Parathyroid adenoma (tissue), 2 donors: ENCODE results near the gene WRNIP1.

Experiments used
- H2AFZ ChIP-seq: fragments of 300-600 bp; sonication (generic); one replicate; pipeline ENCODE4 v1.7.0; 2017; ENCODE audit warnings: antibody characterized with exemption, mild to moderate bottlenecking
- H3K27ac ChIP-seq: fragments of 300-600 bp; sonication (generic); one replicate; pipeline ENCODE4 v1.7.0; 2017
- H3K27me3 ChIP-seq: fragments of 300-600 bp; sonication (generic); one replicate; pipeline ENCODE4 v1.7.0; 2017; ENCODE audit warnings: low read length; ENCODE audit not compliant: control insufficient read depth, insufficient read depth
- H3K36me3 ChIP-seq: fragments of 300-600 bp; sonication (generic); one replicate; pipeline ENCODE4 v1.7.0; 2017; ENCODE audit warnings: low read length; ENCODE audit not compliant: control insufficient read depth, insufficient read depth
- H3K4me1 ChIP-seq: fragments of 300-600 bp; sonication (generic); one replicate; pipeline ENCODE4 v1.7.0; 2017; ENCODE audit warnings: control low read depth
- H3K4me2 ChIP-seq: fragments of 300-600 bp; sonication (generic); one replicate; pipeline ENCODE4 v1.7.0; 2017; ENCODE audit warnings: low read length
- H3K4me3 ChIP-seq: fragments of 300-600 bp; sonication (generic); one replicate; pipeline ENCODE4 v1.7.0; 2017; ENCODE audit warnings: low read depth, low read length
- H3K79me2 ChIP-seq: fragments of 300-600 bp; sonication (generic); one replicate; pipeline ENCODE4 v1.7.0; 2017; ENCODE audit warnings: control low read depth
- H3K9ac ChIP-seq: fragments of 300-600 bp; sonication (generic); one replicate; pipeline ENCODE4 v1.7.0; 2017; ENCODE audit warnings: mild to moderate bottlenecking
- H3K9me3 ChIP-seq: fragments of 300-600 bp; sonication (generic); one replicate; pipeline ENCODE4 v1.7.0; 2017; ENCODE audit warnings: low read length; ENCODE audit not compliant: control insufficient read depth
- TF ChIP-seq, protein P1 (sequence below): fragments of 300-600 bp; sonication (generic); IDR thresholded peaks from one replicate; pipeline ENCODE4 v1.7.0; 2017; ENCODE audit warnings: antibody characterized with exemption, mild to moderate bottlenecking
- donor health status: primary hyperparathyroidism.

WRNIP1 gene

DNA sequence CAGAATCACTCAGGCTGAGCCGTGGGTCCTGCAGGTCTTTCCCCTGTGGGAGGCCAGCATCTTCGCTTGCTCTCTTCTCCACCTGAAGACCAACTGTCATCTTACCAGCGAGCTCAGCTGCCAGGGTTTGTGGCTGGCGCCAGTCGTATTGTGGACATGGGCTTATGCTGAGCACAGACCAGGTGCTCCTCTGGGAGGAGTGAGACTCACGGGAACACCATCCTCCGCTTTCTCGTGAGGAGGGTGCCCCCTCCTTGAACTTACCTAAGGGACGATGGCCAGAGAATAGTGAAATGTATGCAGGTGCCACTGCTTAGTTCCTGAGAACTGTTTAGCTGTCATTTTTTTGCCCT, 17.1 kb downstream of the WRNIP1 start:
- Histone ChIP-seq H2AFZ (no peak overlapping the region), H3K4me1 (no peaks in the 10 kb centered on the region), H3K27me3 (no peaks in the 10 kb centered on the region), H3K9me3 (no peaks in the 10 kb centered on the region), H3K4me3 (no peak overlapping the region), H3K36me3 (no peaks in the 10 kb centered on the region), H3K4me2 (no peak overlapping the region), H3K27ac (no peak overlapping the region), H3K9ac (no peak overlapping the region), H3K79me2 (peaks cover 52% of the 10 kb centered on the region)
- TF ChIP-seq, protein P1, sequence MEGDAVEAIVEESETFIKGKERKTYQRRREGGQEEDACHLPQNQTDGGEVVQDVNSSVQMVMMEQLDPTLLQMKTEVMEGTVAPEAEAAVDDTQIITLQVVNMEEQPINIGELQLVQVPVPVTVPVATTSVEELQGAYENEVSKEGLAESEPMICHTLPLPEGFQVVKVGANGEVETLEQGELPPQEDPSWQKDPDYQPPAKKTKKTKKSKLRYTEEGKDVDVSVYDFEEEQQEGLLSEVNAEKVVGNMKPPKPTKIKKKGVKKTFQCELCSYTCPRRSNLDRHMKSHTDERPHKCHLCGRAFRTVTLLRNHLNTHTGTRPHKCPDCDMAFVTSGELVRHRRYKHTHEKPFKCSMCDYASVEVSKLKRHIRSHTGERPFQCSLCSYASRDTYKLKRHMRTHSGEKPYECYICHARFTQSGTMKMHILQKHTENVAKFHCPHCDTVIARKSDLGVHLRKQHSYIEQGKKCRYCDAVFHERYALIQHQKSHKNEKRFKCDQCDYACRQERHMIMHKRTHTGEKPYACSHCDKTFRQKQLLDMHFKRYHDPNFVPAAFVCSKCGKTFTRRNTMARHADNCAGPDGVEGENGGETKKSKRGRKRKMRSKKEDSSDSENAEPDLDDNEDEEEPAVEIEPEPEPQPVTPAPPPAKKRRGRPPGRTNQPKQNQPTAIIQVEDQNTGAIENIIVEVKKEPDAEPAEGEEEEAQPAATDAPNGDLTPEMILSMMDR: no peak

DNA sequence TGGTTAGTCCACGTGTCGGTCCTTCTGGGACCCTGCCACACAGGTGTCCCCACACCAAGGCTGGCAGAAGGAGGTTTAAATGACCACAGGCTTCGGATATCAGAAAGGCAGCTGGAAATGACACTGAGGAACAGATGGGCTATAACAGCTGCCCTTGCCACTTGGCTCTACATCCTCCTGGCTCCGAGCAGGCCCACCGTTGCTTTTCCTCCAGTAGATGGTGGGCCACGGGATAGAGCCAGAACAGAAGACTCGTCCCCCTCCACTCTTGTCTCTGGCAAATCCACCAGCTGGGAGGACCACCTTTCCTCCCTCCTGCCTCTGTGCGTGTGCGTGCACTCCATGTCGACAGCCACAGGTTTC, 17.6 kb downstream of the WRNIP1 start:
- H3K9ac ChIP-seq: no peak overlapping the region
- H3K36me3 ChIP-seq: no peaks in the 10 kb centered on the region
- no peaks in the 10 kb centered on the region for H3K4me1 ChIP-seq
- no peak overlapping the region for H3K4me2 ChIP-seq
- TF ChIP-seq, protein P1: no peak
- H3K27me3 ChIP-seq: no peaks in the 10 kb centered on the region
- no peak overlapping the region for H3K4me3 ChIP-seq
- no peak overlapping the region for H2AFZ ChIP-seq
- no peaks in the 10 kb centered on the region for H3K9me3 ChIP-seq
- peaks cover 47% of the 10 kb centered on the region for H3K79me2 ChIP-seq
- no peak overlapping the region for H3K27ac ChIP-seq

DNA sequence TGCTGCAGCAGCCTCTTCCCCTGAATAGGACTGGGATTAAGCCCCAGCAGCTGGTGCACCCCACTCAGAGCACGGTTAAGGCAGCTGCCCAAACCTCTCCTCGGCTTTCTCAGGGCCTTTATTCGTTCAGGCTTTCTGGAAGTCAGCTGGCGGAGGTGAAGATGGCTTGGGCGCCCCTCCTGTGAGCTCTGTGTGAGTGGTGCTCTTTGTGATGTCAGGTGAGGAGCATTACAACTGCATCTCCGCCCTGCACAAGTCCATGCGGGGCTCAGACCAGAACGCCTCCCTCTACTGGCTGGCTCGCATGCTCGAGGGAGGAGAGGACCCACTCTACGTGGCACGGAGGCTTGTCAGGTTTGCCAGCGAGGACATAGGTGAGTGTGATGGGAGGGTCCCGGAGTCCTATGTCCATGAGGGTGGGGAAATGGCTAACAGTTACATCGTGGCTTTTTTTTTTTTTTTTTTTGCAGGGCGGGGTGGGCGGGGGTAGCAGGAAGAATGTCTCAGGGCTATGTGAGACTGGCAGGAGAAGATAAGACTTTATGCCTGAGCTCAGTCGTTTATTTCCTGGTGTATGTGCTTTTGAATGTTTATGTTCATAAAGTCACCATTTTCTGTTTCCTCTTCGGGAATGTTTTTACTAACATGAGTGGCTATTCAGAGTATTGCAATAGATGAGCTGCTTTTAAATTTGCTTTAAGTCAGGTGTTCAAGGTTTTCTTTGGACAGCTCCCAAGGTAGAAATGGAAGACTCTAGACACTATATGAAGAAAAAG, 18.2 kb downstream of the WRNIP1 start:
- Histone ChIP-seq H3K36me3 (no peaks in the 10 kb centered on the region), H3K4me3 (no peak overlapping the region), H3K27ac (no peak overlapping the region), H3K79me2 (peaks cover 43% of the 10 kb centered on the region), H3K27me3 (no peaks in the 10 kb centered on the region), H3K9me3 (no peaks in the 10 kb centered on the region), H3K9ac (no peak overlapping the region), H3K4me1 (no peaks in the 10 kb centered on the region), H2AFZ (no peak overlapping the region), H3K4me2 (no peak overlapping the region)
- TF ChIP-seq, protein P1: no peak

DNA sequence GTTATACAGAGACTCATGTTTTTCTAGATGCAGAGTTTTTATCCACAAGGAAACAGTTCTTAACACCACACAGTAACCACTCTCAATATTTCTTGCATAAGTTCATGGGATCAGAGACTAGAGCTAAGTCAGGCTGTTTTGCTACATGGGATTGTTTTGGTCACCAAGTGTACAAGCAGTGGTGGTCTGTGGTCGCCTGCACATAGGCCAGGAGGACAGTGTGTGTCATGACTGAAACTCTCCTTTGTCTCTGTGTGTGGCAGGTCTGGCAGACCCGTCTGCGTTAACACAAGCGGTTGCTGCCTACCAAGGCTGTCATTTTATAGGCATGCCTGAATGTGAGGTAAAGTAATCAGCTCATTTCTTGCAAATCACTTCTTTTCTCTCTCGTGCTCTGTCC, 18.9 kb downstream of the WRNIP1 start:
- H3K27me3 ChIP-seq: no peaks in the 10 kb centered on the region
- no peak overlapping the region for H3K27ac ChIP-seq

More for the DNA sequence above, 18.9 kb downstream of the WRNIP1 start:
- H3K4me2 ChIP-seq: no peak overlapping the region
- no peak overlapping the region for H2AFZ ChIP-seq
- H3K4me3 ChIP-seq: no peak overlapping the region
- peaks cover 36% of the 10 kb centered on the region for H3K79me2 ChIP-seq
- no peaks in the 10 kb centered on the region for H3K9me3 ChIP-seq
- no peaks in the 10 kb centered on the region for H3K36me3 ChIP-seq
- TF ChIP-seq, protein P1: no peak
- no peak overlapping the region for H3K9ac ChIP-seq
- no peaks in the 10 kb centered on the region for H3K4me1 ChIP-seq
